NOMO-1 treated with DMSO at 0.1 percent for 48 hours (cell line): ENCODE measurements around the gene IL1RAPL1.

Experiments used
- DNase-seq: peaks from one replicate; lab custom pipeline; 2025; ENCODE audit not compliant: unreplicated experiment; lab: John Stamatoyannopoulos, UW

The IL1RAPL1 gene

DNA sequence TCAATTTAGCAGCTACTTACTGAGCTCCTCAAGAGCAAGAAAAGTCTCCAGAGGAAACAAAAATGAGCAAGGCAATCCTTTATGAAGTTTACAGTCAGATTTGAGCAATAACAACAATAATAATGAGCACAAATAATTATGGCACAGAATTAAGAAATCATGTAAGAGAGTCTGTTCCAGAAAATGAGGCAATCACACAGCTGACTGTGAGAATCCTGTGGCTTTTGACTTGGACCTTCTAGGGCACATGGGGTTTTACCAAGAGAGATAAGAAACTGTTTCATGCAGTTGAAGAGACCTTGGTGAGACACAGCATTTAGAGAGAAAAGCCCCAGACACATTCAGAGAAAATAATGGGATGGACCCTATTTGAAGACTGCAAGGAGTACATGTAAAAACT is 1265.5 kb downstream of the IL1RAPL1 start:
- DNase-seq, result no peak

DNA sequence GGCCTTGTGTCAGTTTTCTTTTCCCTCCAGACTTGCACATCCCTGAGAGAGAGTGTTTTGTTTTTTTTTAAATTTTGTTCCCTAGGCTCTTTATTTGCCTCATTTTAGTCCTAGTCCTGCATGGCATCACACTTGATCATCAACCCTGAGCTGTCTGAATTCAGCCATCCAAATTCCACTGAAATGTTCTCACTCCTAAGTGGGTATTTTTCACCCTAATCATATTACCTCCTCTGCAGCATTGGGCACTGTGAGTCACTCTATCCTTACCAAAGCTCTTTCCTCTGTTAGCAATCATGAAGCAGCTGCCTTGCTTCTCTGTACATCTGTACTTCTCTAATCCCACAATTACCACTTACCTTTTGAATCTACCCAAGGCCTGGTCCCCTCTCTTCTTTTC is 1271.5 kb downstream of the IL1RAPL1 start:
- no peak for DNase-seq

DNA sequence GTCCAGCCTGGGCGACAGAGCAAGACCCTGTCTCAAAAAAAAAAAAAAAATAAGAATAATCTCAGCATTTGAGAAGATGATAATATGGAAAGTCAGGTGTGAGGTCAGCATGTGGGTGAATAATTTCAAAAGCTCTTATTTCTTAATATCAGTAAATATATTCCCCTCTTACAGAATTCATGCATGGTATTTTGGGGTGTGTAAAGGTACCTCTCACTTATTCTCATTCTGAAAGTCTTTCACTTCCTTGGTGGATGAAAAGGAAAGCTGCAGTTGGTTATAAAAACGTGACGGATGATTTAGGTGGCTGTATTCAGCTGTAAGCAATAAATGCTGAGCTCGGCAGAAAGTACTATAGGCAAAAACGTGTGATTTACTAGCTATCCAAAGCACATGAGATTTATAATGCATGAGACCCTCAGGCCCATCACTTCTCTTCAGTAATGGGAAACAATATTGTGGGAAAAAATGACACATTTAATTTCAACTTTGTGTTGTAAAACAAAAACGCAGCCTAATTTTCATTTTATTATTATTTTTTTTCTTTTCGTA is 1275.0 kb downstream of the IL1RAPL1 start:
- DNase-seq, result no peak

- no peak for DNase-seq
These were observed 1280.7 kb downstream of the IL1RAPL1 start for GRCh38 chrX:29867971-29868370.

DNA sequence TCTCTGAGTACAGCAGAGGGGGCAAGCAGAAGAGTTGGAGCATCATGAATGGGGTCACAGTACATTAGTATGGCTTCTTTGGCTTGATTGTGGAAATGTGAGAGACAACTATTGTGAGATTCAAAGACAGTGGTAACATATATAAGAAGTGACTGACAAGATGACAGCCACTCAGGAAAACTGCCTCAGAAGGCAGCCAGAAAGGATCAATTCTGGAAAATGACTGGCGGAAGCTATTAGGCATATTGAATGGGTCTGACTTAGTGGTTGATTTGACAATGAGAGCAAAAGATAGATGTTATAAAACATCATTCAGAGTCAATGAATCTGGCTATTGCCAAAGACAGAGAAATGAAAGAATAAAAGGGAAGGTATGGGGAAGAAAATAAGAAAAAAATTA is 1282.6 kb downstream of the IL1RAPL1 start:
- DNase-seq, result no peak

DNA sequence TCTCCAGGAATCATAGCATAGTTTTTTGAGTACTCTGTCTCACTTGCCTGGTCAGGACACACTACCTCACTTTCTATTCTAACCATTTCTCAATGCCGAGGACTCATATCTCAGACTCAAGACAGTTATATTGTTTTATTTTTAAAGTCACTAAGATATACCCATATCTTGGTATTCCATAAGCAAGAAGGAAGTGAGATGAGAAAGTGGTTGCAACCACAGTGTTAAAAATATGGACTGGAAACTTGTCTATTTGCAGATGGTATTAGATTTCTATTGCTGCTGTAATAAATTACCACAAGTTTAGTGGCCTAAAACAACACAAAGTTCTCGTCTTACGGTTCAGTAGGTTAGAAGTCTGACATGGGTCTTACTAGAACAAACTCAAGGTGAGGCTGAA is 1283.4 kb downstream of the IL1RAPL1 start:
- no peak for DNase-seq

DNA sequence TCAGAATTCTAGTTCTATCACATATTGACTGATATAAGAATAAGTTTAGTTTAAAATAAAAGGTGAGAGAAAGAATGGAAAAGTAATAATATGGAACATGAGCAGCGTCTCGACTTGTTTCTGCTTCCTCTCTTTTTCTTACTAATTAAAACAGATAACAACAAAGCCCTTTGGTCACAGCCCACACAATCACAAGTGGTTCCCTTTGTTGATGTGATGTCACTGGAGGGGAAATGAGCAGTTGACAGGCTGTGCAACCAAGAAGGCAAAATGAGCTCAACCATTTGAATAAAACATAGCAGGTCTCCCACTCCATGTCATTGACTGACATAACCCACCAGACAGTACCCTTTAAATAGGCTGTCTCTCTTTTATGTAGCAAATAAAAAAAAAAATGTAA is 1285.6 kb downstream of the IL1RAPL1 start:
- no peak for DNase-seq

DNA sequence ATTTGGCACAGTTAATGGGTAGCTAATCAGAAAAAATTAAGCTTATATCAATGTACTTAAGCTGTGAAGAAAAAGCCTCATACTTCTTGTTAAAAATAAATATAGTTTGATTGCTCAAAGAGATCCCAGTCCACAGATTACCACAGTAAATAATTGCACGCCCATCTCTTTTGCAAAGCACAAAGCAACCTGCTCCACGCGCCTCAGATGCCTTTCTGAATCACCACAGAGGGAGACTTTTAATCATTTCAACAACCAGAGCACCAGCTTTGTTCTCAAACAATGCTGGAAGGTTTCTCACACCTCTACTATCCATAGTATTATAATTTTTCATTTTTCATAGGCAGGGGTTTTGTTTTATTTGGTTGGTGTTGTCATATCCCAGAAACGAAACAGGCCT is 1289.5 kb downstream of the IL1RAPL1 start:
- no peak for DNase-seq

DNA sequence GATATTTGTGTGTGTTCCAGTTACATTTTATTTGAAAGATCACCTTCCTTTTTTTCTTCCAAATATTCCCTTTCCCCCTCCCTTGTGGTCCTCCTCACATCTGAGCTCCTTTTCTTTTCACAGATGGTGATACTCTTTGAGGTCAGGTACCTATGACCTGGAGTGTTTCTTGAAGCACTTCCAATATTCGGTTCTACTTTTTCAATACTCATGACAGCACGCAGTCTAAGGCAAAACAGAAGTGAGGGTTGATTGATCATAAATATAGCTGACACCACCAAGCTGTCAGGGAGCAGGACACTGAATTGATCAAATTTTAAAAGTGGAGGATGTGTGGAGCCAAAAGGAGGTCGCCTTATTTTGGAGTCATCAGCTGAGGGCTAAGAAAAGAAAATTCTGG is 1293.7 kb downstream of the IL1RAPL1 start:
- DNase-seq, result no peak

GRCh38 chrX:29890004-29890403 is 1302.8 kb downstream of the IL1RAPL1 start:
- DNase-seq, result no peak

DNA sequence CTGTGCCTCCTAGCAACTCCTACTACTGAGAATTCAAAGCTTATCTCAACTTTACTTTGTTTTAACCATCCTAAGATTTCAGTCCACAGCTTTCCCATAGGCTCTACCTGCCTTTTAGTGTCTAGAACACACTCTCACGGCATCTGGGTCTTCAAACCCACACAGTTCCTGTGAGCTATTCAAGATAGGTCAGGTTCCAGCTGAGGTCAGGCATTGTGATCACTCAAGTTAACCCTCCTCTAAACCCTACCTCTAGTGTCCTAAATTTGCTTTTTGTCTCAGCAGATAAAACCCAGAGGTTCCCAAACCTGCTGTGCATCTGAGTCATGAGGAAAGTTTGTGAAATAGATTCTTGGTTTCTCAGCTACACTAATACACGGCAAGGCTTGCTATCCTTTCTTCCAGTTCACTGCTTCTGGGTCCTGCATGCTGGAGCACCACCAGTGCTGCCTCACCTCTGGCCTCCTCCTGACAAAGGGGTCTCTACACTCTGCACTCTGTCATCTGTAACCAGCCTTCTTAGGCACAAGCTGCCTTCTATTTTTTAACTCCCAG is 1303.5 kb downstream of the IL1RAPL1 start:
- DNase-seq, result no peak

- no peak for DNase-seq
These were observed 1314.8 kb downstream of the IL1RAPL1 start for GRCh38 chrX:29902004-29902403.

GRCh38 chrX:29903360-29903759 is 1316.1 kb downstream of the IL1RAPL1 start:
- DNase-seq, result no peak

DNA sequence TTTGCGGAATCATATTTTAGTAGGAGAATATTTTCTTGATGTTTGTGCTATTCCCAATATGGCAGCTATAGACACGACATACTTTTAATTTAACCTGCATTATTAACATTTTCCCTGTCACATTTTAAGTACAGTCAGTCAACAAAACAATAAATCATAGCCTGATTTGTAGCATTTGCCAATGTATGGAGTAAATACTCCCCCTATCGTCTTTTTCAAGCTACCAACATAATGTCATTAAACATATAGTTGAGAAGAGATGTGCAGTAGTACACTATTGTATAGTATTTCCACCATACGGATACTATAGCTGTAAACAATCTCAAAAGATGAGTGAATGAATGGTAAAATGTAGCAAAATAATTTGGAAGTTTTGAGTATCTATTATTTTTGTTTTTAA is 1324.4 kb downstream of the IL1RAPL1 start:
- no peak for DNase-seq

DNA sequence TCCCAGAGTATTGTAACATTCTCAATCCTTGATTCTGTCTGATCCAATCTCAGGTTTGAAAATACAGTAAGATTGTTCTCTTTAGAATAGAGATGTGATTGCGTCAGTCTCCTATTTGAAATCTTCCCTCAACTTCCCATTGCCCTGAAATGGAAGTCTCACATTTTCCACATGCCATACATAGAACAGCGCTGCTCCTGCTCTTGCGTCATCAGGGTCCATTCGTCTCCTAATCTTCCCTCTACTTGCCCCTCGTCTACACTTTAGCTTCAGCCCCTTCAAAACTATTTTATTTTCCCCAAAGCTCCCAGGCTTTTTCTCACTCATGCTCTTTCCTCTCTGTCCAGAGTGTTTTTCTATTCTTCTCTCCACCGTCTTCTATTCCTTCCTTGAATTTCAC is 1326.4 kb downstream of the IL1RAPL1 start:
- DNase-seq, result no peak

GRCh38 chrX:29922607-29923006 is 1335.4 kb downstream of the IL1RAPL1 start:
- no peak for DNase-seq

- no peak for DNase-seq
These were observed 1338.8 kb downstream of the IL1RAPL1 start for GRCh38 chrX:29926056-29926455.

GRCh38 chrX:29926659-29927058 is 1339.4 kb downstream of the IL1RAPL1 start:
- DNase-seq, result no peak

GRCh38 chrX:29935455-29935854 is 1348.2 kb downstream of the IL1RAPL1 start:
- DNase-seq, result no peak

DNA sequence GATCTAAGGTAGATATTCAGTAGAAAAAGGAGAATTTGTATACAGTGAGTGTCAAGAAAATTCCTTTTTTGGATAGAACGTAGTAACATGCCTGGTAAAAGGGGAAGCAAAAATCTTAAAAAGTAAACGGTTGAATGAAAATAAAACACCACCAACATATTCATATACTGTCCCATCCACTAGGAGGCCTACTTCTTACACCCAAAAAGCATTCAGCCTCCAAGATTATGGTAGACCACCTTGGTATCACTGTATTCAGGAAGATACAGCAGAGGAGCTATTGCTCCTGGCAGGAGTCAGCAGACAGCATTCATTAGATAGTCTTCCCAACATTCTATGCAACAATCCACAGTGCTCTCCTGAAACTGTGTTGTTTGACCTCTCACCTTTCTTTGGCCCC is 1353.5 kb downstream of the IL1RAPL1 start:
- DNase-seq, result no peak

DNA sequence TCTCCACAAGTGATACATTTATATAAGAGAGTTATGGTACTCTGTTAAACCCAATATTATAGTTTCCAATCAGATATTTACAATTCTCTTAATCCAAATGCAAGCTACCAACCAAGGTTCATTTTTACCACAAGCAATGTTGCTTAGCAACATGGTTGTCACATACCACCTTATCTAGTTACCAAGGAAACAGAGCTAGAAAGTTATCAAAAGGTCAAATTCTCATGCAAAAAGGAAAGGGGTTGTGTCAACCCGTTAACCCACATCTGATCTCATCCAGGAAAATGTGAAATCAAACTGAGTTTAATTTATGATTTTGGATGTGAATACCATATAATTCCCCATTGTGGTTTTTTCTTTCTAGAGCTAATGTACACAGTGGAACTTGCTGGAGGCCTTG is 1354.0 kb downstream of the IL1RAPL1 start:
- no peak for DNase-seq

DNA sequence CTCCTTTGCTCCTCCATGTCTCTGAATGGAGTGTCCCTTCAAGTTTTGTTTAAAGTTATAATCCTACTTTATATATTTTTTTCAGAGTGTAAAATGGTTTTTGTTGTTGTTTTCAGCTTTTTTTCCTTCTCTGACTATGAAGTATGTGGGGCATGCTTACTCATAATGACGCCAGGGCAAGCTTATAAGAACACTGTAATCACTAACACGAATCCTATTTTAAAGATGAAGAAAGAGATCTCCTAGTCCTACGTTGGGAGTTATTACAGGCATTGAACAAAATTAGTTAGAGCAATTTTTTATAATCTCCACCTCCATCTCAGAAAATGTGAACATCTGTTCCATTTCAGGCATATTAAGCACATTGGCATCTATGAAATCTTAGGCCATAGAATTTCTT is 1360.0 kb downstream of the IL1RAPL1 start:
- DNase-seq, result no peak

- no peak for DNase-seq
These were observed 1361.4 kb downstream of the IL1RAPL1 start for GRCh38 chrX:29948653-29949052.
